22Rv1 (cell line): ENCODE data around the gene MAP4K3.
"Not testable (repeated sequence)": the region's sequence is repeated elsewhere in the genome, so short reads cannot be mapped to it uniquely, and the experiment has no call there.

ENCODE experiments used
- H3K27ac ChIP-seq: fragments of 450-650 bp; 2 replicates; pipeline ENCODE4 v1.5.1; 2017
- ZFX ChIP-seq: fragments of 450-650 bp; IDR thresholded peaks from 2 replicates; pipeline ENCODE4 v1.6.1; 2017; ENCODE audit warnings: antibody characterized with exemption, borderline replicate concordance
- TF ChIP-seq, protein P1 (sequence below): fragments of 450-650 bp; IDR thresholded peaks from 2 replicates; pipeline ENCODE4 v1.5.1; 2017; ENCODE audit warnings: mild to moderate bottlenecking

MAP4K3 gene

GRCh38 chr2:39247512-39248043, 189.5 kb downstream of the MAP4K3 start:
- TF ChIP-seq, protein P1, sequence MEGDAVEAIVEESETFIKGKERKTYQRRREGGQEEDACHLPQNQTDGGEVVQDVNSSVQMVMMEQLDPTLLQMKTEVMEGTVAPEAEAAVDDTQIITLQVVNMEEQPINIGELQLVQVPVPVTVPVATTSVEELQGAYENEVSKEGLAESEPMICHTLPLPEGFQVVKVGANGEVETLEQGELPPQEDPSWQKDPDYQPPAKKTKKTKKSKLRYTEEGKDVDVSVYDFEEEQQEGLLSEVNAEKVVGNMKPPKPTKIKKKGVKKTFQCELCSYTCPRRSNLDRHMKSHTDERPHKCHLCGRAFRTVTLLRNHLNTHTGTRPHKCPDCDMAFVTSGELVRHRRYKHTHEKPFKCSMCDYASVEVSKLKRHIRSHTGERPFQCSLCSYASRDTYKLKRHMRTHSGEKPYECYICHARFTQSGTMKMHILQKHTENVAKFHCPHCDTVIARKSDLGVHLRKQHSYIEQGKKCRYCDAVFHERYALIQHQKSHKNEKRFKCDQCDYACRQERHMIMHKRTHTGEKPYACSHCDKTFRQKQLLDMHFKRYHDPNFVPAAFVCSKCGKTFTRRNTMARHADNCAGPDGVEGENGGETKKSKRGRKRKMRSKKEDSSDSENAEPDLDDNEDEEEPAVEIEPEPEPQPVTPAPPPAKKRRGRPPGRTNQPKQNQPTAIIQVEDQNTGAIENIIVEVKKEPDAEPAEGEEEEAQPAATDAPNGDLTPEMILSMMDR = no peak
- no peak for TF ChIP-seq ZFX
- H3K27ac ChIP-seq = no peak overlapping the region

DNA sequence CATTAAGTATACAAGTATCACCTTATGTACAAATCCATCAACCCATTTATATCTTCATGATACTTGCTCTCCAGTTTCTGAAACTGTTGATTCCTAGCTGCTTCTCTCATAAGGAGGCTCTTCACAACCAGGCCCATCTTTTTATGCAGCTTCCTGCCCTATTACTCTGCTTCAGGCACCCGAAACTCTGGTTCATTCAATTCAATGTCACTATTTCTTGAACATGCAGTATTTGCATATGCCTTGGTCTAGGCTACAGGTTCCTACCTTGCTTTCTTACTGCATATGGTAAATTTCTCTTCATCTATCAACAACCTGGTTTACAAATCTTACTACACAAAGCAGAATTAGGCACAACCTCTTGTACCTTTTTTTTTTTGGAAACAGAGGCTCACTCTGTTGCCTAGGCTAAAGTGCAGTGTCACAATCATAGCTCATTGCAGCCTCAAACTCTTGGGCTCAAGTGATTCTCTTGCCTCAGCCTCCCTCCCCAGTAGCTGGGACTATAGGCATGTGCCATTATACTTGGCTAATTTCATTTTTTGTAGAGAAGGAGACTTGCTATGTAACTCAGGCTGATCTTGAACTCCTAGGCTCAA, 190.6 kb downstream of the MAP4K3 start:
- no peak for TF ChIP-seq ZFX
- TF ChIP-seq, protein P1 = no peak
- no peak overlapping the region for H3K27ac ChIP-seq

DNA sequence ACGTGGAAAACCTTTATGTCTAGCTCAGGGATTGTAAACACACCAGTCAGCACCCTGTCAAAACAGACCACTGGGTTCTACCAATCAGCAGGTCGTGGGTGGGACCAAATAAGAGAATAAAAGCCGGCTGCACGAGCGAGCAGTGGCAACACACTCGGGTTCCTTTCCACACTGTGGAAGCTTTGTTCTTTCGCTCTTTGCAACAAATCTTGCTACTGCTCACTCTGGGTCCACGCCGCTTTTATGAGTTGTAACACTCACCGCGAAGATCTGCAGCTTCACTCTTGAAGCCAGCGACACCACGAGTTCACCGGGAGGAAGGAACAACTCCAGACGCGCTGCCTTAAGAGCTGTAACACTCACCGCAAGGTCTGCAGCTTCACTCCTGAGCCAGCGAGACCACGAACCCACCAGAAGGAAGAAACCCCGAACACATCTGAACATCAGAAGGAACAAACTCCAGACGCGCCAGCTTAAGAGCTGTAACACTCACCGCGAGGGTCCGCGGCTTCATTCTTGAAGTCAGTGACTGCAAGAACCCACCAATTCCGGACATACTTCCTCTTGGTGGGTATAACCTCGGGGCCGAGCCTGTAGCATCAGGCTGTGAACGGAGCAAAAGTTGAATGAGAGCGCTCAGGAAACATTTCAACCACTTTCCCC, 192.0 kb downstream of the MAP4K3 start:
- not testable (repeated sequence) for H3K27ac ChIP-seq

- not testable (repeated sequence) for H3K27ac ChIP-seq
Observed at GRCh38 chr2:39244241-39244862, 192.7 kb downstream of the MAP4K3 start.

- TF ChIP-seq ZFX = no peak
- TF ChIP-seq, protein P1 = no peak
- no peak within 1 kb of the TSS for H3K27ac ChIP-seq
Observed at GRCh38 chr2:39243469-39244123, 193.5 kb downstream of the MAP4K3 start, which contains the start of gene CDKL4. Gene CDKL4 (minus strand): TSS chr2:39243970.

DNA sequence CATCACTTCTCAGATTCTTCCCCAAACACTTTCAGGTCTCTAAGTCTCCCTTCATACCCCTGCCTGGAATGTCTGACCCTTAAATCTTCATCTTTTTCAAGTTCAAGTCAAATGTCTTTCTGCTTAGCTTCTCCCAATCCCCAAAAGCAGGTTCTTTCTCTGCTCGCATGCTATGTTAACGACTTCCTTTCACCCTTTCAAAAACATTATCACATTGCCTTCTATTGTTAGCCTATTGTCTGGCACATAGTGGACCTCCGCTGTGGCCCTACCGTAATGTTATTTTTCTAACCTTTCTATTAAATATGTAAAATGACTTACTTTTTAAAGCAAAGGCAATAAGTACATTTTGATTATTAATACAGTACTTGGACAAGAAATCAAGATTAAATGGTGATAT, 195.5 kb downstream of the MAP4K3 start:
- no peak overlapping the region for H3K27ac ChIP-seq
- no peak for TF ChIP-seq ZFX
- TF ChIP-seq, protein P1 = no peak

DNA sequence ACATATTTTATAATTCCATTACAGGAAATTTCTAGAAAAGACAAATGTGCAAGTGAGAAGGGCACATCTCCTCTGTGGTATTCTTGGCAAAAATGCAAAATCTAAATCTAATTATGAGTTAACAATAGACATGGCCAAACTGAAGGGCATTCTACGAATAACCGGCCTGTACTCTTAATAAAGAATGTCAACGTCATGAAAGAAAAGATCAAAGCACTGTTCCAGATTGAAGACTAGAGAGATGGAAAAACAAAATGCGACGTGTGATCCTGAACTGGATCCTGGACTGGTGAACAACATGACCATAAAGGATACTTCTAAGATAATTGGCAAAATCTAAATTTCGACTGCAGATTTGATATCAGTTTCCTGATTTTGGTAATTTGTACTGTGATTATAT, 196.3 kb downstream of the MAP4K3 start:
- TF ChIP-seq ZFX = no peak
- TF ChIP-seq, protein P1 = no peak
- H3K27ac ChIP-seq = no peak overlapping the region

DNA sequence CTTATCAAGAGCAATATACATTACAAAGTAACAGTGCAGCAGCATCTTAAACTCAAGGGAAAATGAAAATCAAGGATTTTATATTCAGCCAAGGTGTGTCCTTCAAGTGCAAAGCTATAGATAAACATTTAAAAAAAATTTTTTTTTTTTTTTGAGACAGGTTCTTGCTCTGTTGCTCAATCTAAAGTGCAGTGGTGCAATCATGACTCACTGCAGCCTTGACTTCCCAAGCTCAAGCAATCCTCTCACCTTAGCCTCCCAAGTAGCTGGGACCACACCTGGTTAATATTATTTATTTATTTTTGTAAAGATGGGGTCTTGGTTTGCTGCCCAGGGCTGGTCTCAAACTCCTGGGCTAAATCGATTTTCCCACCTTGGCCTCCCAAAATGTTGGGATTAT, 202.3 kb downstream of the MAP4K3 start:
- no peak for TF ChIP-seq ZFX
- TF ChIP-seq, protein P1 = no peak

More for the DNA sequence above, 202.3 kb downstream of the MAP4K3 start:
- no peak overlapping the region for H3K27ac ChIP-seq
